DMS153 (cell line): ENCODE measurements around the gene ABCG1.

ENCODE experiments used
- DNase-seq: peaks from one replicate; lab custom pipeline; 2025; lab: John Stamatoyannopoulos, UW

ABCG1 gene

GRCh38 chr21:42321231-42321630, 102.3 kb downstream of the ABCG1 start:
- DNase-seq, result no peak

- no peak for DNase-seq
Observed at GRCh38 chr21:42321845-42322244, 102.9 kb downstream of the ABCG1 start.

GRCh38 chr21:42324896-42325295, 106.0 kb downstream of the ABCG1 start:
- DNase-seq, result no peak

GRCh38 chr21:42330380-42331371, 111.7 kb downstream of the ABCG1 start:
- DNase-seq, result peak; percentile 9

GRCh38 chr21:42331660-42332059, 112.7 kb downstream of the ABCG1 start:
- DNase-seq, result no peak

- no peak for DNase-seq
Observed at GRCh38 chr21:42332557-42333317, 113.8 kb downstream of the ABCG1 start.

GRCh38 chr21:42336054-42336453, 117.1 kb downstream of the ABCG1 start:
- no peak for DNase-seq

- DNase-seq, result no peak
Observed at GRCh38 chr21:42337276-42337675, 118.3 kb downstream of the ABCG1 start.

GRCh38 chr21:42337830-42338728, 119.1 kb downstream of the ABCG1 start:
- DNase-seq, result peak; percentile 87

- DNase-seq, result no peak
Observed at GRCh38 chr21:42338729-42339715, 120.1 kb downstream of the ABCG1 start.

GRCh38 chr21:42340187-42341050, 121.5 kb downstream of the ABCG1 start:
- DNase-seq, result peak; percentile 47

- DNase-seq, result peak; percentile 38
Observed at GRCh38 chr21:42341776-42342542, 123.0 kb downstream of the ABCG1 start.

- DNase-seq, result no peak
Observed at GRCh38 chr21:42343101-42343500, 124.2 kb downstream of the ABCG1 start.

- DNase-seq, result no peak
Observed at GRCh38 chr21:42343556-42343955, 124.6 kb downstream of the ABCG1 start.

GRCh38 chr21:42343963-42344510, 125.1 kb downstream of the ABCG1 start:
- DNase-seq, result no peak

GRCh38 chr21:42344631-42345030, 125.7 kb downstream of the ABCG1 start:
- DNase-seq, result no peak

GRCh38 chr21:42346441-42346840, 127.5 kb downstream of the ABCG1 start:
- no peak for DNase-seq
